ENCODE measurements around the gene PNPLA5.

The PNPLA5 gene

GRCh38 chr22:43833286-43834240 lies 58.2 kb downstream of the PNPLA5 start:
- no peak for DNase-seq

- no peak for DNase-seq
Measured at GRCh38 chr22:43832393-43833265, 59.2 kb downstream of the PNPLA5 start.

GRCh38 chr22:43831561-43832392 lies 60.0 kb downstream of the PNPLA5 start:
- DNase-seq = no peak

GRCh38 chr22:43830931-43831560 lies 60.8 kb downstream of the PNPLA5 start:
- DNase-seq = no peak

- no peak for DNase-seq
Measured at GRCh38 chr22:43829904-43830851, 61.6 kb downstream of the PNPLA5 start.

Data from CD4-positive, alpha-beta T cell treated with Interleukin-4 for 1 hour (primary cell).